HepG2 (cell line): Measurements from ENCODE around the gene GPS1.

Experiments
- DPF2 ChIP-seq: sonication (generic); formaldehyde crosslinking; IDR thresholded peaks from 2 replicates; pipeline ENCODE4 v1.4.0; 2020; ENCODE audit warnings: mild to moderate bottlenecking, low read depth, missing genetic modification reagents, borderline replicate concordance
- FOXO4 ChIP-seq: sonication (generic); formaldehyde crosslinking; conservative IDR thresholded peaks from 2 replicates; pipeline ENCODE4 v1.8.1; 2023; ENCODE audit warnings: missing genetic modification reagents

- no peak for TF ChIP-seq FOXO4
- no peak for TF ChIP-seq DPF2 (CRISPR knock-in tag)
These were observed 3.1 kb upstream of the GPS1 start for GRCh38 chr17:82048571-82048971.
